Transverse colon (tissue), 4 donors: Measurements from ENCODE around the gene FOXL1. TPM values are rescaled to one million over a fixed set of nuclear protein-coding genes. Genes with fewer than 3 reads are reported as not detected.

Source experiments
- DNase-seq: peaks from one replicate; pipeline ENCODE4 v3.0.0-alpha.2; 2019
- H3K27ac ChIP-seq, 4 donors: fragments of 200-600 bp; sonication (generic); 2 replicates each; pipeline ENCODE4 v1.5.1; 2016 to 2018; ENCODE audit warnings: inconsistent platforms in 4 of 4
- H3K27me3 ChIP-seq: fragments of 200-600 bp; sonication (generic); 2 replicates; pipeline ENCODE4 v1.5.1; 2017; ENCODE audit warnings: inconsistent platforms
- H3K36me3 ChIP-seq, 4 donors: fragments of 200-600 bp; sonication (generic); 2 replicates each; pipeline ENCODE4 v1.5.1; 2017 to 2019; ENCODE audit warnings: inconsistent platforms in 4 of 4
- H3K4me1 ChIP-seq, 4 donors: fragments of 200-600 bp; sonication (generic); 2 replicates each; pipeline ENCODE4 v1.5.1; 2017 to 2020; ENCODE audit warnings: inconsistent platforms in 4 of 4
- H3K4me3 ChIP-seq, 4 donors: fragments of 200-600 bp; sonication (generic); 1 replicate in 1 of 4; 2 replicates in 3 of 4; pipeline versions ENCODE4 v1.5.1 to v1.6.1; 2017 to 2019; ENCODE audit warnings: inconsistent platforms in 4 of 4
- H3K9me3 ChIP-seq, 2 donors: fragments of 200-600 bp; sonication (generic); 2 replicates each; pipeline ENCODE4 v1.5.1; 2017 to 2019; ENCODE audit warnings: inconsistent platforms in 2 of 2
- CTCF ChIP-seq, 5 experiments: fragments of 200-600 bp in 3 of 5; fragments of 450-650 bp in 2 of 5; sonication (generic) in 3 of 5; IDR thresholded peaks; 1 replicate in 2 of 5; 2 replicates in 3 of 5; pipeline ENCODE4 v1.5.1; 2016 to 2017; ENCODE audit warnings: antibody characterized with exemption in 5 of 5, inconsistent platforms in 3 of 5, mild to moderate bottlenecking in 2 of 5, moderate library complexity in 1 of 5
- EP300 ChIP-seq: sonication (generic); formaldehyde crosslinking; IDR thresholded peaks from one replicate; pipeline ENCODE4 v1.6.1; 2017; ENCODE audit warnings: antibody characterized with exemption, low read depth
- POLR2A ChIP-seq: fragments of 450-650 bp; IDR thresholded peaks from one replicate; pipeline ENCODE4 v1.6.1; 2016; ENCODE audit warnings: antibody characterized with exemption, mild to moderate bottlenecking, moderate library complexity
- POLR2AphosphoS5 ChIP-seq, 3 donors: sonication (generic); formaldehyde crosslinking; IDR thresholded peaks; one replicate each; pipeline ENCODE4 v1.6.1; 2016; ENCODE audit warnings: antibody characterized with exemption in 3 of 3
- WGBS, 2 donors: methylation state at CpG; one replicate each; pipeline ENCODE4 v1.1.5; 2018; ENCODE audit warnings: low coverage in 1 of 2; 5-methylcytosine and 5-hydroxymethylcytosine counted together
- in situ Hi-C, 4 donors: fragments of 200-750 bp; cut with MboI; loops; one replicate each; pipeline versions ENCODE4 v1.15.0 to v1.15.1; 2017; ENCODE audit warnings: low sequenced_read_pairs in 3 of 4, low pct_ligation_motif_present in 1 of 4, low pct_unique_long_range_greater_than_20kb in 1 of 4
- intact Hi-C: fragments of 100-400 bp; cut with DNase I; formaldehyde crosslinking; loops from one replicate; pipeline ENCODE4 v1.15.1; 2023; ENCODE audit warnings: low total_unique reads
- total RNA-seq, 4 donors: library from RNA; depleted of rRNA; stranded (reverse); fragments of >200 nt; gene quantifications; one replicate each; pipeline ENCODE4 v1.1.0, GENCODE V29; 2016

The FOXL1 gene
- total RNA-seq, 4 donors from 2014 or later, result 0.75 to 2.1 (median 1.3) TPM

DNA sequence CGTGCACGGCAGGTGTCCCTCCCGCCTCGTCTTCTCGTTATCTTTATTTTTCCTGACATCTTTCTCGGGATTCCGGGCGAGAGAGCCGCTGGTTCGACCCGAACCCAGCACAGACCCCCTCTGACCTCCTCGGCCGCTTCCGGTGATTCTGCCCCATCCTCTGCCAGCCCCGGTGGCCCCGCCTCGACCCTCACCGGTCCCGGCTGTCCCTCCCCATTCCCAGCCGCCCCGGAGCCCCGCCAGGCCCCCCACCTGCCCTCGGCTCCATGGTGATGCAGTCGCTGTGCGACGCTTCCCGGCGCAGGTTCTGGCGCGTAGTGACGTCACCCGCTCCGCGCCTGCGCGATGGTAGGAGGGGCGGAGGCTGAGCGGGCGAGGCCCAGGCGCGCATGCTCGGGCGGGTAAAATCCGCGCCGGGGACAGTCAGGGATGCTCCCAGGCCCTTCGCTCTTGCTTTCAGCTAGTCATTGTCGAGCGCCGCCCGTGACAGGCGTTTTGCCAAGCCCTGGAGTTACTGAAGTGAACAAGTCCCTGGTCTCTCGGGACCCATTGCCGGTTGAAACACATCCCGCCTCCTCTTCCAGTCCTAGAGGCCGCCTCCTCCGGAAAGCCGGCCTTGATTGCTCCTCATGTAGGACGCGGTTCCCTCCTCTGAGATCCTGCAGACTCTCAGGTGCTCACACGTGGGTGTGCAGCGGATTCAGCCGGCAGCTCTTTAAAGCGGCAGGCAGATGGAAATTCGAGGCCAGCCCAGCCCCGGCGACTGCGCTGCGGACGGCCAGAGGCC lies 23.2 kb upstream of the FOXL1 start, which contains the start of gene MTHFSD:
Gene MTHFSD, minus strand, starts transcription at position 319 of the 787 bp plus-strand sequence. Its CDS starts 51 bp downstream, at position 268.
- Histone ChIP-seq H3K4me1 (peaks cover 4 to 16% (median 12%) of the 10 kb centered on the region in 4 donors), H3K27ac (peak within 1 kb of the TSS; percentile 86 to 95 (median 88)), H3K27me3 (peaks cover 11% of the 10 kb centered on the region), H3K36me3 (peaks cover 0 to 4% (median 0%) of the 10 kb centered on the region in 4 donors), H3K4me3 (peak within 1 kb of the TSS; percentile 76 to 96 (median 84)), H3K9me3 (no peaks in the 10 kb centered on the region)
- intact Hi-C loops, result loop anchor here (5.0 kb wide), 1 partner anchor 512 kb away; no protein-coding TSS in a partner anchor
- TF ChIP-seq EP300 (no peak), POLR2AphosphoS5 (IDR thresholded peaks at IDR 0.05) (peak; percentile 81 to 85 (median 83)), CTCF (IDR thresholded peaks at IDR 0.05) (peak in 1 of 5 experiments; percentile 6), POLR2A (peak; percentile 68)
- in situ Hi-C loops, result loop anchor here in 1 of 4 donors (10.0 to 25.0 kb wide), 2 partner anchors 520 to 732 kb away; no protein-coding TSS in a partner anchor
- 5% methylated on average over 60 of the region's 70 CpGs; no CpG with 5 or more reads in 1 of the 2 donors for WGBS, 2 donors
- peak; percentile 95 for DNase-seq

GRCh38 chr16:86555704-86556075 lies 22.7 kb upstream of the FOXL1 start:
- intact Hi-C loops, result loop anchor here (5.0 kb wide), 1 partner anchor 512 kb away; no protein-coding TSS in a partner anchor
- Histone ChIP-seq H3K36me3 (peaks cover 0 to 4% (median 0%) of the 10 kb centered on the region in 4 donors), H3K9me3 (no peaks in the 10 kb centered on the region), H3K27ac (peak overlapping the region; percentile 86 to 95 (median 88)), H3K4me3 (peak overlapping the region; percentile 76 to 96 (median 84)), H3K4me1 (peaks cover 4 to 16% (median 12%) of the 10 kb centered on the region in 4 donors), H3K27me3 (peaks cover 15% of the 10 kb centered on the region)
- in situ Hi-C loops, result loop anchor here in 1 of 4 donors (10.0 to 25.0 kb wide), 2 partner anchors 519 to 732 kb away; no protein-coding TSS in a partner anchor
- DNase-seq, result no peak
- 28% methylated on average over 17 of the region's 17 CpGs; no CpG with 5 or more reads in 1 of the 2 donors for WGBS, 2 donors
- TF ChIP-seq EP300, result no peak
- no peak for TF ChIP-seq CTCF (IDR thresholded peaks at IDR 0.05)
- TF ChIP-seq POLR2AphosphoS5 (IDR thresholded peaks at IDR 0.05), result no peak
- no peak for TF ChIP-seq POLR2A

DNA sequence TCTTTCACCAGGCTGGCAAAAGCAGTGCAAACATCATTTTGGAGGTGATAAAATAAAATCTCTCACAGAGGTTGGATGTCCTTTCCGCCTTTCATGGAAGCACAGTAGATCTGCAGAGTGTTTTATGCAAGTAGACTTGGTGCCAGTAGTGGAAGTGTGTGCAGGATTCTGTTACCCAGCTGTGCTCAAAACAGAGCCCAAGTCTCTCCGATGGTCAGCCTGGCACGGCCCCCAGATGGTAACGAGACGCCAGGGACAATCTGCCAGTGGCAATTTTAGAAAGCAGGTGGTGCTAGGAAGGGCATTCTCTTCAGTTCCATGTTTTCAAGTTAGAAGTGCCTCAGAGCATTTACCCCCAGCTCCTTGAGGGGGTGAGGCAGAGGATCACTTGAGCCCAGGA lies 21.8 kb upstream of the FOXL1 start:
- peaks cover 23% of the 10 kb centered on the region for H3K27me3 ChIP-seq
- intact Hi-C loops (loop anchor here (5.0 kb wide), 1 partner anchor 511 kb away; no protein-coding TSS in a partner anchor), in situ Hi-C loops (loop anchor here in 1 of 4 donors (10.0 to 25.0 kb wide), 2 partner anchors 518 to 731 kb away; no protein-coding TSS in a partner anchor)
- no peaks in the 10 kb centered on the region for H3K9me3 ChIP-seq
- TF ChIP-seq POLR2A, result no peak
- no peak for TF ChIP-seq CTCF (IDR thresholded peaks at IDR 0.05)
- TF ChIP-seq POLR2AphosphoS5 (IDR thresholded peaks at IDR 0.05), result no peak
- TF ChIP-seq EP300, result no peak
- DNase-seq, result no peak
- H3K4me3 ChIP-seq, result no peak overlapping the region
- H3K36me3 ChIP-seq, result peaks cover 0 to 4% (median 0%) of the 10 kb centered on the region in 4 donors
- H3K4me1 ChIP-seq, result peaks cover 4 to 16% (median 12%) of the 10 kb centered on the region in 4 donors
- 88% methylated on average over 5 of the region's 5 CpGs; no CpG with 5 or more reads in 1 of the 2 donors for WGBS, 2 donors
- no peak overlapping the region for H3K27ac ChIP-seq

- Histone ChIP-seq H3K4me1 (peaks cover 4 to 16% (median 12%) of the 10 kb centered on the region in 4 donors), H3K27ac (no peak overlapping the region), H3K9me3 (no peaks in the 10 kb centered on the region), H3K27me3 (peaks cover 29% of the 10 kb centered on the region), H3K36me3 (no peaks in the 10 kb centered on the region), H3K4me3 (no peak overlapping the region)
- TF ChIP-seq POLR2AphosphoS5 (IDR thresholded peaks at IDR 0.05), result no peak
- TF ChIP-seq CTCF (IDR thresholded peaks at IDR 0.05), result no peak
- no peak for TF ChIP-seq POLR2A
- no peak for TF ChIP-seq EP300
- intact Hi-C loops (loop anchor here (5.0 kb wide), 1 partner anchor 510 kb away; no protein-coding TSS in a partner anchor), in situ Hi-C loops (loop anchor here in 1 of 4 donors (10.0 to 25.0 kb wide), 2 partner anchors 517 to 730 kb away; no protein-coding TSS in a partner anchor)
- DNase-seq, result no peak
- WGBS, 2 donors, result 40 to 85% methylated on average over 1 to 4 of the region's 4 CpGs
These were observed 20.8 kb upstream of the FOXL1 start for GRCh38 chr16:86557587-86557986.
